H1 (cell line): ENCODE measurements around the gene SPATA25. TPM values are rescaled to one million over a fixed set of nuclear protein-coding genes. Genes with fewer than 3 reads are reported as not detected.

Experiments
- CBX5 ChIP-seq: fragments of 300-800, 300-1000 bp; sonication (generic); IDR thresholded peaks from 2 replicates; pipeline ENCODE4 v1.7.1; 2016; ENCODE audit warnings: antibody characterized with exemption, low read length, low read depth
- GABPA ChIP-seq: IDR thresholded peaks from 2 replicates; pipeline ENCODE4 v1.6.1; 2011; ENCODE audit warnings: mild to moderate bottlenecking, low read length, moderate library complexity, borderline replicate concordance; ENCODE audit not compliant: insufficient read depth
- HDAC2 ChIP-seq, 2 experiments: fragments of 300-600 bp in 1 of 2; sonication (generic) in 1 of 2; IDR thresholded peaks; 2 replicates each; pipeline ENCODE4 v1.6.1; 2011 to 2012; ENCODE audit warnings: low read depth in 2 of 2, low read length in 2 of 2, mild to moderate bottlenecking in 2 of 2, moderate library complexity in 2 of 2, borderline replicate concordance in 1 of 2, inconsistent platforms in 1 of 2
- KDM1A ChIP-seq: fragments of 200-600, 300-600 bp; sonication (generic); IDR thresholded peaks from 2 replicates; pipeline ENCODE4 v1.7.1; 2016; ENCODE audit warnings: mild to moderate bottlenecking, low read length, borderline replicate concordance
- NRF1 ChIP-seq: IDR thresholded peaks from 2 replicates; pipeline ENCODE4 v1.6.1; 2011; ENCODE audit warnings: mild to moderate bottlenecking, low read depth, low read length, improper control_type of control experiment
- PHF8 ChIP-seq: fragments of 200-600 bp; sonication (generic); conservative IDR thresholded peaks from 2 replicates; pipeline ENCODE4 v1.7.1; 2012; ENCODE audit warnings: low read depth, mild to moderate bottlenecking, inconsistent platforms, low read length, moderate library complexity
- RNF2 ChIP-seq: fragments of 200-900, 300-1000 bp; sonication (generic); IDR thresholded peaks from 2 replicates; pipeline ENCODE4 v1.7.1; 2016; ENCODE audit warnings: borderline replicate concordance, low read depth, mild to moderate bottlenecking, antibody characterized with exemption, low read length; ENCODE audit not compliant: poor library complexity, severe bottlenecking; ENCODE audit errors: missing control alignments
- SAP30 ChIP-seq: fragments of 300-600 bp; sonication (generic); IDR thresholded peaks from 2 replicates; pipeline ENCODE4 v1.7.1; 2012; ENCODE audit warnings: low read length, moderate library complexity, mild to moderate bottlenecking, inconsistent platforms; ENCODE audit not compliant: insufficient read depth, insufficient replicate concordance
- SIN3A ChIP-seq, 2 experiments: IDR thresholded peaks in 1 of 2; conservative IDR thresholded peaks in 1 of 2; 2 replicates each; pipeline ENCODE4 v1.6.1; 2011 to 2012; ENCODE audit warnings: low read length in 2 of 2, improper control_type of control experiment in 1 of 2, low read depth in 1 of 2, mild to moderate bottlenecking in 1 of 2
- SIX5 ChIP-seq: IDR thresholded peaks from 2 replicates; pipeline ENCODE4 v1.6.1; 2011; ENCODE audit warnings: mild to moderate bottlenecking, low read depth, low read length
- TAF7 ChIP-seq: optimal IDR thresholded peaks from 2 replicates; pipeline ENCODE3; 2011; ENCODE audit warnings: low read depth, mild to moderate bottlenecking, inconsistent platforms, low read length, moderate library complexity, borderline replicate concordance
- TBP ChIP-seq: IDR thresholded peaks from 2 replicates; pipeline ENCODE4 v1.6.1; 2011; ENCODE audit warnings: low read depth, low read length, improper control_type of control experiment
- polyA plus RNA-seq, 7 experiments: library from polyadenylated mRNA; depleted of rRNA in 3 of 7; stranded (reverse) in 5 of 7; unstranded in 2 of 7; fragments of >200 nt in 5 of 7; fragments of 200-250 nt in 2 of 7; gene quantifications; 1 replicate in 5 of 7; 2 replicates in 1 of 7; 4 replicates in 1 of 7; pipeline versions ENCODE4 v1.2.1 to v1.2.3, GENCODE V29; 2011 to 2013; ENCODE audit warnings: missing spikeins in 2 of 7, mixed read lengths in 2 of 7
- total RNA-seq: library from RNA; stranded (reverse); fragmentation: NEBNext Ultra II Directional; extraction: Animal tissue kit (Norgen Biotek cat#: 25700); gene quantifications from 2 replicates; pipeline ENCODE4 v1.2.1, GENCODE V29; 2021
- TF ChIP-seq, protein P1 (sequence below): IDR thresholded peaks from 2 replicates; pipeline ENCODE4 v1.6.1; 2011; ENCODE audit warnings: low read depth, mild to moderate bottlenecking, low read length; ENCODE audit not compliant: insufficient read depth
- TF ChIP-seq, protein P2 (sequence below): IDR thresholded peaks from 2 replicates; pipeline ENCODE4 v1.6.1; 2012; ENCODE audit warnings: inconsistent platforms
- TF ChIP-seq, protein P3 (sequence below): IDR thresholded peaks from 2 replicates; pipeline ENCODE4 v1.6.1; 2011; ENCODE audit warnings: low read length, improper control_type of control experiment

Gene SPATA25
- total and polyA plus RNA-seq, 2 of the 8 experiments (the other 6 are each of a cell fraction or from before 2014, with no cell fraction given) = 2.0 to 3.0 TPM

DNA sequence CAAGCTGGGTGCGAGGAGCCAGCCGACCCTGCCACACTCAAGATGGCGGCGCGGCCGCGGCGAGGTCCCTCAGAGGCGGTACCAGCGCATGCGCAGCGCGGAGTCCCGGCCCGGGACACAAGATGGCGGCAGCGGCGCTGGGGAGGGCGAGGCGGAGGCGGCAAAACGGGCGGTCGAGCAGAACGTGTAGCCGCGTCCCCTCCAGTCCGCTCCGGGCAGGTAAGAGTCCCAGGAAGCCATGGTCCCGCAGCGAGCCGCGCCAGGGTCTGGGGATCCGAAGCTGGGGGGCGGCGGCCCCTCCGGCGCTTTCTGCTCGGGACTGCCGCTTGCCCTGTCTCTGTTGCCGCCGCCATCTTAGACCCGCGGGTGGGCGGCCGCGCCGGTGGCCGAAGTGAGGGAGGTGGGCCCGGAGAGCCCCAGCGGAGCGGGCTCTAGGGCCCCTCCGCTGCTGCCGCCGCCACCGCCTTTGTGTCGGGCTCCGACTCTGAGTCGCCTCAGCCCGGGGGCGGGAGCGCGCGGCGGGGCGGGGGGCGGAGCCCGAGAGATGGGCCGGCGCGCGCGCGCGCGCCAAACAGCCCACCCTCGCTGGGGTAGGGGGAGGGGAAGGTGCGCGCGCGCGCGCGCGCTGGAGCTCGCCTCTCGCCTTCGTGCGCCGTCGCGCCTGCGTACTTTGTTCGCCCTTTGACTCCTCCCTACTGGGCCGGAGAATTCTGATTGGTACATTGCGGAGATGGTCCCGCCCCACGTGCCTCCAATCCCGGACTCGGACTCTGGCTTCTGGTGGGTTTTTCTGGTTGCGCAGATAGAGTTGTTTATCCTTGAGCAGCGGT lies 47.4 kb upstream of the SPATA25 start, which contains the start of gene PCIF1 (continued):
- TF ChIP-seq, protein P1, sequence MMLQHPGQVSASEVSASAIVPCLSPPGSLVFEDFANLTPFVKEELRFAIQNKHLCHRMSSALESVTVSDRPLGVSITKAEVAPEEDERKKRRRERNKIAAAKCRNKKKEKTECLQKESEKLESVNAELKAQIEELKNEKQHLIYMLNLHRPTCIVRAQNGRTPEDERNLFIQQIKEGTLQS = no peak
- TF ChIP-seq SIX5 (peak; percentile 68), NRF1 (peak; percentile 94), TBP (peak; percentile 94), SIN3A (conservative IDR thresholded peaks at IDR 0.05 in 1 of 2, IDR thresholded peaks at IDR 0.05 in 1 of 2; ENCODE audit: low read depth in 1 of 2, low read length in 2 of 2) (peak in 1 of 2 experiments; percentile 1; a peak in 2 of 4 replicates), TAF7 (peak; percentile 91), SAP30 (no peak), KDM1A (no peak), PHF8 (peak; percentile 100), CBX5 (no peak), HDAC2 (IDR thresholded peaks at IDR 0.05; ENCODE audit: borderline replicate concordance in 1 of 2, low read depth in 2 of 2, low read length in 2 of 2) (no peak), RNF2 (no peak), GABPA (no peak)
- TF ChIP-seq, protein P2, sequence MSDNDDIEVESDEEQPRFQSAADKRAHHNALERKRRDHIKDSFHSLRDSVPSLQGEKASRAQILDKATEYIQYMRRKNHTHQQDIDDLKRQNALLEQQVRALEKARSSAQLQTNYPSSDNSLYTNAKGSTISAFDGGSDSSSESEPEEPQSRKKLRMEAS = peak; percentile 16; the same call in 1 of the 2 replicates
- TF ChIP-seq, protein P3, sequence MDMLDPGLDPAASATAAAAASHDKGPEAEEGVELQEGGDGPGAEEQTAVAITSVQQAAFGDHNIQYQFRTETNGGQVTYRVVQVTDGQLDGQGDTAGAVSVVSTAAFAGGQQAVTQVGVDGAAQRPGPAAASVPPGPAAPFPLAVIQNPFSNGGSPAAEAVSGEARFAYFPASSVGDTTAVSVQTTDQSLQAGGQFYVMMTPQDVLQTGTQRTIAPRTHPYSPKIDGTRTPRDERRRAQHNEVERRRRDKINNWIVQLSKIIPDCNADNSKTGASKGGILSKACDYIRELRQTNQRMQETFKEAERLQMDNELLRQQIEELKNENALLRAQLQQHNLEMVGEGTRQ = peak; percentile 74; the same call in 1 of the 2 replicates
